PC-9 (cell line): ENCODE results near the gene TMEM272. TPM values are rescaled to one million over a fixed set of nuclear protein-coding genes. Genes with fewer than 3 reads are reported as not detected.

Experiments used
- BruUV-seq: library from RNA; stranded (reverse); fragments of 400-500 nt; replicated peaks from 2 replicates; lab custom pipeline; 2021; lab: Mats Ljungman, UMichigan
- CTCF ChIA-PET: fragments of 300-600 bp; sonication (Branson Sonifier 250); formaldehyde crosslinking; loops from one replicate; lab custom pipeline; 2022; ENCODE audit warnings: antibody characterized with exemption; lab: Charles Lee
- POLR2A ChIA-PET: fragments of 300-600 bp; sonication (Branson Sonifier 250); formaldehyde crosslinking; loops from one replicate; lab custom pipeline; 2022; ENCODE audit warnings: antibody characterized with exemption; ENCODE audit not compliant: unreplicated experiment; lab: Charles Lee
- DNase-seq, 2 experiments: peaks; one replicate each; pipeline versions ENCODE4 v3.0.0 to v3.0.0-alpha.2; 2015 to 2022; ENCODE audit warnings: mixed read lengths in 1 of 2
- H2AFZ ChIP-seq: fragments of 200-600 bp; sonication (generic); 2 replicates; pipeline ENCODE4 v1.8.1; 2017; ENCODE audit warnings: antibody characterized with exemption
- H3F3A ChIP-seq: fragments of 200-600 bp; sonication (generic); 2 replicates; pipeline ENCODE4 v1.8.1; 2017; ENCODE audit warnings: antibody characterized with exemption, mild to moderate bottlenecking, low read depth; ENCODE audit not compliant: insufficient read depth
- H3K27ac ChIP-seq: fragments of 200-600 bp; sonication (generic); 2 replicates; pipeline ENCODE4 v1.6.1; 2016; ENCODE audit warnings: mixed run types
- H3K27me3 ChIP-seq: fragments of 200-600 bp; sonication (generic); 2 replicates; pipeline ENCODE4 v1.6.1; 2016; ENCODE audit warnings: low read depth, mixed run types; ENCODE audit not compliant: insufficient read depth
- H3K36me3 ChIP-seq: fragments of 200-600 bp; sonication (generic); 2 replicates; pipeline ENCODE4 v1.6.1; 2016; ENCODE audit warnings: low read depth, mixed run types
- H3K4me1 ChIP-seq: fragments of 200-600 bp; sonication (generic); replicated peaks from 2 replicates; pipeline ENCODE4 v1.6.1; 2016; ENCODE audit warnings: mixed run types; ENCODE audit not compliant: insufficient read depth
- H3K4me2 ChIP-seq: fragments of 200-600 bp; sonication (generic); 2 replicates; pipeline ENCODE4 v1.6.1; 2017; ENCODE audit warnings: mixed run types
- H3K4me3 ChIP-seq: fragments of 200-600 bp; sonication (generic); 2 replicates; pipeline ENCODE4 v1.6.1; 2016; ENCODE audit warnings: mixed run types
- H3K79me2 ChIP-seq: fragments of 200-600 bp; sonication (generic); 2 replicates; pipeline ENCODE4 v1.6.1; 2017; ENCODE audit warnings: low read depth, mixed run types
- H3K9me2 ChIP-seq: fragments of 200-600 bp; sonication (generic); 2 replicates; pipeline ENCODE4 v1.8.1; 2017; ENCODE audit warnings: mild to moderate bottlenecking; ENCODE audit not compliant: insufficient read depth
- H3K9me3 ChIP-seq: fragments of 200-600 bp; sonication (generic); 2 replicates; pipeline ENCODE4 v1.8.1; 2016; ENCODE audit warnings: low read depth; ENCODE audit not compliant: insufficient read depth
- H4K20me1 ChIP-seq: fragments of 200-600 bp; sonication (generic); 2 replicates; pipeline ENCODE4 v1.8.1; 2017; ENCODE audit not compliant: insufficient read depth
- EZH2 ChIP-seq: fragments of 200-600 bp; sonication (generic); IDR thresholded peaks from 2 replicates; pipeline ENCODE4 v1.8.0; 2017; ENCODE audit warnings: antibody characterized with exemption, low read depth
- intact Hi-C: fragments of 100-400 bp; cut with micrococcal nuclease; formaldehyde crosslinking; loops from one replicate; pipeline ENCODE4 v1.10.0; 2022; ENCODE audit not compliant: unreplicated experiment
- total RNA-seq: library from RNA; stranded (reverse); gene quantifications from 2 replicates; pipeline ENCODE4 v1.2.3, GENCODE V29; 2021
- TF ChIP-seq, protein P1 (sequence below): fragments of 200-600 bp; sonication (generic); conservative IDR thresholded peaks from 2 replicates; pipeline ENCODE4 v1.6.1; 2017; ENCODE audit warnings: mixed run types, antibody characterized with exemption, mild to moderate bottlenecking, moderate library complexity

Gene TMEM272
- total RNA-seq, 1 experiment from 2014 or later = not detected

GRCh38 chr13:51840917-51841316 is 4.1 kb downstream of the TMEM272 start:
- no peak overlapping the region for H3K4me3 ChIP-seq
- H3K79me2 ChIP-seq = no peaks in the 10 kb centered on the region
- peaks cover 48% of the 10 kb centered on the region for H3K27me3 ChIP-seq
- no peaks in the 10 kb centered on the region for H3K4me1 ChIP-seq
- no TSS peak for BruUV-seq
- no peaks in the 10 kb centered on the region for H4K20me1 ChIP-seq
- H3K36me3 ChIP-seq = no peaks in the 10 kb centered on the region
- no peaks in the 10 kb centered on the region for H3K9me2 ChIP-seq
- H3K9me3 ChIP-seq = no peaks in the 10 kb centered on the region
- no peak for TF ChIP-seq EZH2
- TF ChIP-seq, protein P1, sequence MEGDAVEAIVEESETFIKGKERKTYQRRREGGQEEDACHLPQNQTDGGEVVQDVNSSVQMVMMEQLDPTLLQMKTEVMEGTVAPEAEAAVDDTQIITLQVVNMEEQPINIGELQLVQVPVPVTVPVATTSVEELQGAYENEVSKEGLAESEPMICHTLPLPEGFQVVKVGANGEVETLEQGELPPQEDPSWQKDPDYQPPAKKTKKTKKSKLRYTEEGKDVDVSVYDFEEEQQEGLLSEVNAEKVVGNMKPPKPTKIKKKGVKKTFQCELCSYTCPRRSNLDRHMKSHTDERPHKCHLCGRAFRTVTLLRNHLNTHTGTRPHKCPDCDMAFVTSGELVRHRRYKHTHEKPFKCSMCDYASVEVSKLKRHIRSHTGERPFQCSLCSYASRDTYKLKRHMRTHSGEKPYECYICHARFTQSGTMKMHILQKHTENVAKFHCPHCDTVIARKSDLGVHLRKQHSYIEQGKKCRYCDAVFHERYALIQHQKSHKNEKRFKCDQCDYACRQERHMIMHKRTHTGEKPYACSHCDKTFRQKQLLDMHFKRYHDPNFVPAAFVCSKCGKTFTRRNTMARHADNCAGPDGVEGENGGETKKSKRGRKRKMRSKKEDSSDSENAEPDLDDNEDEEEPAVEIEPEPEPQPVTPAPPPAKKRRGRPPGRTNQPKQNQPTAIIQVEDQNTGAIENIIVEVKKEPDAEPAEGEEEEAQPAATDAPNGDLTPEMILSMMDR = no peak
- no peak overlapping the region for H3K27ac ChIP-seq
- H3F3A ChIP-seq = no peaks in the 10 kb centered on the region
- H2AFZ ChIP-seq = no peak overlapping the region
- no peak for DNase-seq
- intact Hi-C loops = no loop called here
- POLR2A ChIA-PET = no interaction called here
- H3K4me2 ChIP-seq = no peak overlapping the region
- CTCF ChIA-PET = no interaction called here

DNA sequence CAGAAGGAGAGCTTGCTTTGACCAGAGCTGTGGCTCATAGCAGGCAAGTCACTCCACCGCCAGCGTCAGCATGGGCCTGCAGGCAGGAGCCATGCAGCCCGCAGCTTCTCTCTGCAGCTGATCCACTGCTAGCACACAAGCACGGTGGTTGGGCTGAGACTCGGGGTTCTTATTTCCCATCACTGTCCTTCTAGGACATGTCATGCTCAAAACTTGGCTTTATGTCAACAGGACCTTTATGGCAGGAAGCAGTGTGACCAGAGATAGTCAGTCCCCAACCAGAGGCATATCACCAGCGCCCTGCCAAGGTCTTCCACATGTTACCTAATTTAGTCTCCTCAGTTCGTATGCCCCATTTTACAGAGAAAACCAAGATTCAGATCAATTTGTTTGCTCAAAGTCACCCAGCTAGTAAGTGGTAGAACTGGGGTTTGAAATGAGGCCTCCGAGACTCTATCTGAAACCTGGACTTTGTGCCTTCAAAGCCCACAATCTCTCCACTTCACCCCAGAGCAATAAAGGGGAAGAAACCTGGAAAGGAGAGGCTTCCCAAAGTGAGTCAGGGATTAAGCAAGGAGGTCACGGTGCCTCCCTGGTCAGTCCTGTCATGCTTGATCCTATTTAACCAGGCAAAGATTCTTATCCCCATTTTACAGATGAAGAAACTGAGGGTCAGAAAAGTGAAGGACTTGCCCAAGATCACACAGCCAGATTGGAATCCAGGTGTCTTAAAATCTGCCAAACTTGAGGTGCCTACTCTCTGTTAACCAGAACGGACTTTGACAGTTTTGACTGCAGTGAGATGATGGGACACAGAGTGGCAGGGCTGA is 5.1 kb downstream of the TMEM272 start:
- TF ChIP-seq, protein P1 = no peak
- no peak for TF ChIP-seq EZH2
- Histone ChIP-seq H3K9me2 (no peaks in the 10 kb centered on the region), H2AFZ (no peak overlapping the region), H3K9me3 (no peaks in the 10 kb centered on the region), H3F3A (no peaks in the 10 kb centered on the region), H3K27ac (no peak overlapping the region), H3K36me3 (no peaks in the 10 kb centered on the region), H3K4me3 (no peak overlapping the region), H4K20me1 (no peaks in the 10 kb centered on the region), H3K4me2 (no peak overlapping the region), H3K4me1 (no peaks in the 10 kb centered on the region), H3K27me3 (peaks cover 48% of the 10 kb centered on the region), H3K79me2 (no peaks in the 10 kb centered on the region)
- no peak for DNase-seq
- no TSS peak for BruUV-seq
- intact Hi-C loops = no loop called here
- CTCF ChIA-PET = no interaction called here
- POLR2A ChIA-PET = no interaction called here

- no TSS peak for BruUV-seq
- intact Hi-C loops = no loop called here
- Histone ChIP-seq H3K36me3 (no peaks in the 10 kb centered on the region), H2AFZ (no peak overlapping the region), H3K79me2 (no peaks in the 10 kb centered on the region), H3K4me2 (no peak overlapping the region), H4K20me1 (no peaks in the 10 kb centered on the region), H3K4me3 (no peak overlapping the region), H3K9me2 (no peaks in the 10 kb centered on the region), H3K27me3 (peaks cover 58% of the 10 kb centered on the region), H3K9me3 (no peaks in the 10 kb centered on the region), H3K4me1 (no peaks in the 10 kb centered on the region), H3F3A (no peaks in the 10 kb centered on the region), H3K27ac (no peak overlapping the region)
- no peak for DNase-seq
- ChIA-PET CTCF (no interaction called here), POLR2A (no interaction called here)
- TF ChIP-seq EZH2 = no peak
- TF ChIP-seq, protein P1 = no peak
These were observed 6.6 kb downstream of the TMEM272 start for GRCh38 chr13:51838240-51838846.
